Vagina (tissue), 2 donors: ENCODE measurements around the gene DDX55. TPM values are rescaled to one million over a fixed set of nuclear protein-coding genes. Genes with fewer than 3 reads are reported as not detected.

Experiments used
- DNase-seq, 2 donors: peaks; one replicate each; pipeline ENCODE4 v3.0.0-alpha.2; 2017; ENCODE audit errors: extremely low spot score in 2 of 2
- H3K27ac ChIP-seq: fragments of 200-600 bp; sonication (generic); one replicate; pipeline ENCODE4 v1.5.1; 2019
- H3K27me3 ChIP-seq: fragments of 200-600 bp; sonication (generic); one replicate; pipeline ENCODE4 v1.5.1; 2019
- H3K36me3 ChIP-seq, 2 donors: fragments of 200-600 bp; sonication (generic); one replicate each; pipeline ENCODE4 v1.5.1; 2017 to 2019
- H3K4me1 ChIP-seq: fragments of 200-600 bp; sonication (generic); one replicate; pipeline ENCODE4 v1.5.1; 2019
- H3K4me3 ChIP-seq, 2 donors: fragments of 200-600 bp; sonication (generic); 1 replicate in 1 of 2; 2 replicates in 1 of 2; pipeline ENCODE4 v1.5.1; 2016 to 2019
- H3K9me3 ChIP-seq: fragments of 200-600 bp; sonication (generic); one replicate; pipeline ENCODE4 v1.5.1; 2019
- CTCF ChIP-seq, 3 experiments: fragments of 450-650 bp in 2 of 3; fragments of 200-600 bp in 1 of 3; sonication (generic) in 1 of 3; IDR thresholded peaks; one replicate each; pipeline ENCODE4 v1.5.1; 2017 to 2019; ENCODE audit warnings: antibody characterized with exemption in 3 of 3, mild to moderate bottlenecking in 2 of 3, moderate library complexity in 2 of 3
- POLR2A ChIP-seq, 2 donors: fragments of 450-650 bp; IDR thresholded peaks; one replicate each; pipeline ENCODE4 v1.6.1; 2017; ENCODE audit warnings: antibody characterized with exemption in 2 of 2, mild to moderate bottlenecking in 2 of 2, moderate library complexity in 2 of 2
- POLR2AphosphoS5 ChIP-seq, 2 donors: sonication (generic); formaldehyde crosslinking; IDR thresholded peaks; one replicate each; pipeline ENCODE4 v1.9.0; 2017; ENCODE audit warnings: antibody characterized with exemption in 2 of 2, mild to moderate bottlenecking in 2 of 2, low read depth in 1 of 2; ENCODE audit not compliant: insufficient read depth in 1 of 2
- intact Hi-C: fragments of 100-400 bp; cut with DNase I; formaldehyde crosslinking; loops from one replicate; pipeline ENCODE4 v1.15.1; 2023
- total RNA-seq: library from RNA; depleted of rRNA; stranded (reverse); fragments of >200 nt; gene quantifications from one replicate; pipeline ENCODE4 v1.2.3, GENCODE V29; 2016

The DDX55 gene
- total RNA-seq, 1 donor from 2014 or later: 16.5 TPM

DNA sequence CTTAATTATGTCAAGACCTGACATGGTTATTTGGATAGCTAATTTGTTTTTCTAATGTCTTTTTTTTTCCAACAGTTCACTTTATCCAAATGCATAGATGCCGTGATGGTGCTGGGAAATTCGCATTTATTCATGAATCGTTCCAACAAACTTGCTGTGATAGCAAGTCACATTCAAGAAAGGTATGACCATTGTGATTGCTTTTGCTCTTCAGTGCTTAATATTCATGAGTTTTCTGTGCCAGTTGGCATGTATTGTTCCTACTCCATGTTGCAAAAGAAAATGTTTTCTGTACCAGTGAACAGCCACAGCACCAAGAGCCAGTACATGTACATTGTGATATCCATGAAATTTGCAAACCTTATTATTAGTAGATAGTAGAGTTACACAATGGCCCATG, 43.5 kb downstream of the DDX55 start:
- DNase-seq: no peak
- Histone ChIP-seq H3K4me1 (no peaks in the 10 kb centered on the region), H3K9me3 (no peaks in the 10 kb centered on the region), H3K27ac (no peak overlapping the region), H3K36me3 (peaks cover 0 to 47% of the 10 kb centered on the region in 2 donors), H3K27me3 (no peaks in the 10 kb centered on the region), H3K4me3 (no peak overlapping the region)
- TF ChIP-seq CTCF (IDR thresholded peaks at IDR 0.05): no peak
- intact Hi-C loops: no loop called here

DNA sequence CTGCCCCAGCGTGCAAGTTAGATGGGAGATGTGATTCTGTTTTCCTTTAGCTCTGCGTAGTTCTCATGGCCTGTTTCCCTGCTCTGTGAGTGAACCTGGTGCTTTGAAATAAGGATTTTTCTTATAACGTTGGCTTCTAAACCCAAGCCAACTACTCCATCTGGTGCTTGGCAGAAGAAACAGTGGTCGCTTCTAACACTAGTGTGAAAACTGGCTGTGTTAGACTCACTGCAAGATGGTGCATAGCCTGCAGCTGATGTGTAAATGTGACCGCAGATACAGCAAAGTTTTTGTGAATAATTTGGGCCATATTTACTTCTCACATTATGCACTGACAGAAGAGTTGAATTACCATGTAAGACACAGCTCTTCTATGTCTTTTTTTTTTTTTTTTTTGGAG, 44.0 kb downstream of the DDX55 start:
- Histone ChIP-seq H3K27me3 (no peaks in the 10 kb centered on the region), H3K4me1 (no peaks in the 10 kb centered on the region), H3K36me3 (peaks cover 0 to 47% of the 10 kb centered on the region in 2 donors), H3K9me3 (no peaks in the 10 kb centered on the region), H3K4me3 (no peak overlapping the region), H3K27ac (no peak overlapping the region)
- intact Hi-C loops: no loop called here
- TF ChIP-seq POLR2AphosphoS5 (IDR thresholded peaks at IDR 0.05; ENCODE audit: insufficient read depth in 1 of 2, low read depth in 1 of 2) (no peak), POLR2A (IDR thresholded peaks at IDR 0.05) (no peak), CTCF (IDR thresholded peaks at IDR 0.05) (no peak)
- DNase-seq: no peak

DNA sequence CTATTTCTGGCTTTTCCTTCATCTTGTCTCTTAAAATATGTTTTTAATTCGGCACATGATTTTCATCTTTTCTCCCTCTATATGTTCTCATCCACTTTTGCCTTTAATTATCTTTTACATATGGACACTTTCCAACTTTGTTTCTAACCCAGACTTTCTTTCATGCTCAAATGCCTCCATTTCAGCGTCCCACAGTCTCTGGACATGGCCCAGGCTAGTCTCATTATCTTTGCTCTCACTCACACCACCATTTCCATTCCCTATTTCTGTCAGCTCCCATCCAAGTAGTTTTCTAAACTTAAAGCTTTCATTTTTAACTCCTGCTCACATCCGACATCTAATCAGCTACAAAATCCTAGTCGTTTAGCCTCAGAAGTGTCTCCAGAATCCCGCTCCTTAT, 46.5 kb downstream of the DDX55 start:
- Histone ChIP-seq H3K4me3 (no peak overlapping the region), H3K27me3 (no peaks in the 10 kb centered on the region), H3K36me3 (peaks cover 0 to 43% of the 10 kb centered on the region in 2 donors), H3K4me1 (no peaks in the 10 kb centered on the region), H3K9me3 (no peaks in the 10 kb centered on the region), H3K27ac (no peak overlapping the region)
- DNase-seq: no peak
- TF ChIP-seq POLR2AphosphoS5 (IDR thresholded peaks at IDR 0.05; ENCODE audit: insufficient read depth in 1 of 2, low read depth in 1 of 2): no peak
- intact Hi-C loops: no loop called here

GRCh38 chr12:123654129-123654701, 52.3 kb downstream of the DDX55 start:
- H3K9me3 ChIP-seq: no peaks in the 10 kb centered on the region
- intact Hi-C loops: no loop called here
- no peaks in the 10 kb centered on the region for H3K4me1 ChIP-seq
- H3K27me3 ChIP-seq: no peaks in the 10 kb centered on the region
- H3K27ac ChIP-seq: no peak overlapping the region
- no peak for DNase-seq
- peaks cover 0 to 38% of the 10 kb centered on the region in 2 donors for H3K36me3 ChIP-seq
- TF ChIP-seq POLR2AphosphoS5 (IDR thresholded peaks at IDR 0.05; ENCODE audit: insufficient read depth in 1 of 2, low read depth in 1 of 2) (no peak), CTCF (IDR thresholded peaks at IDR 0.05) (no peak), POLR2A (IDR thresholded peaks at IDR 0.05) (no peak)
- H3K4me3 ChIP-seq: no peak overlapping the region

DNA sequence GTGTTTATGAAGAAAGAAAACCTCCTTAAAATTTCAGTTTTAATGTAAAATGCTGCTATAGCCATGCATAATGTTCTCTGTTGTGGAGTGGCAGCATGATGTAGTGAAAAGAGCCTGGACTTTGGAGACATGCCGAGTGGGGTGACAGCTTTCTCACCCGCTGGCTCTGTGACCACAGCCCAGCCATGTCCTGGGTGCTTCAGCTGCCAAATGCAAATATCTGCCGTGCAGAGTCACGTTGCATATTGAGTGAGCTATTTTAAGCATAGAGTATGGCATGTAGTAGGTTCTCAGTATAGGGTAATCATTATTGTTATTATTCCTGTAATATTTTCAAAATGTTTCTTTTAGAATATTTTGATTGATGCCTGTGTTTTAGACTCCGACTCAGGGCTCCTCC, 53.5 kb downstream of the DDX55 start:
- intact Hi-C loops: no loop called here
- Histone ChIP-seq H3K9me3 (no peaks in the 10 kb centered on the region), H3K27ac (no peak overlapping the region), H3K36me3 (peaks cover 0 to 30% of the 10 kb centered on the region in 2 donors), H3K4me3 (no peak overlapping the region), H3K27me3 (no peaks in the 10 kb centered on the region), H3K4me1 (no peaks in the 10 kb centered on the region)
- TF ChIP-seq POLR2A (IDR thresholded peaks at IDR 0.05): no peak
- no peak for TF ChIP-seq CTCF (IDR thresholded peaks at IDR 0.05)
- no peak for TF ChIP-seq POLR2AphosphoS5 (IDR thresholded peaks at IDR 0.05; ENCODE audit: insufficient read depth in 1 of 2, low read depth in 1 of 2)
- no peak for DNase-seq
